ENCODE results near the gene RIPOR3.
"Not testable (repeated sequence)": the region's sequence is repeated elsewhere in the genome, so short reads cannot be mapped to it uniquely, and the experiment has no call there.

The RIPOR3 gene

DNA sequence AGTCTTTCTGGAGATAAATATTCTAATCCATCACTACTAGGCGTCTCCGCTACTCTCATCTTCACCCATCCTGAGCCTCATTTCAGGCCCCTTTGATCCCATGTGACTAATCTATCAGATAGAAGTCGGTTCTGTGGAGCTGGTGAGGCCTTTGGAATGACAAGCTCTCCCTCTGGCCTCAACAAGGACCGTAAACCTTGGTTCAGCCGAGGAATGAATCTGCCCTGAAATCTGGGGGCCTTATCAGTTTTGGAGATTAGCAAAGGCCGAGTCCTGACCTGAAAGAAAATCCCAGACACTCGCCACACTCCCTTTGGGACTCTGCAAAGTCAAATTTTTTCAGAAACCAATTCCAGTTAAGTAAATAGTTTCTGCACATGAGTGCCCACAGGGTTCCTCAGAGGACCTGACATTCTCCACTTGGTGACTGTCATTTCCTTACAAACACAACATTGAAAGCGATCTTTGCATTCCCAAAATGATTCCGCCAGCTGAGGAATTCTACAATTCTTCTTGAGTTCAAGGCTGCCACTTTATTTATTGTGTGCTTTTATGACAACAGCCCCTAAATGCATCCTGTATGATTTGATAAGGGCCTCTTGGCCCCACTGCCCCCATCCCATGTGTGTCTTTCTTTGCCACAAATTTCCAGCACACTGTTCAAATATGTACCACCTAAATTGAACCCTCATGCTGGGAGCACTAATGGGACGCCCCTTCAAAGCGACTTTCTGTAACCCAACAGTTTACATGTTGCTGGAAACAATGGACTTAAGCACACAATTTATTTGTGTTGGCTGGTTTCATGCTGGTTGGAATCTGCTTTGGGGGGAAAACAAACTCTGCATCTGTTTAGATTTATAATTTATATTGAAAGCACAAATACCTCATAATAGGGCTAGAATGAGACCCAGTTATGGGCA lies 10.0 kb upstream of the RIPOR3 start:
- DNase-seq: no peak

DNA sequence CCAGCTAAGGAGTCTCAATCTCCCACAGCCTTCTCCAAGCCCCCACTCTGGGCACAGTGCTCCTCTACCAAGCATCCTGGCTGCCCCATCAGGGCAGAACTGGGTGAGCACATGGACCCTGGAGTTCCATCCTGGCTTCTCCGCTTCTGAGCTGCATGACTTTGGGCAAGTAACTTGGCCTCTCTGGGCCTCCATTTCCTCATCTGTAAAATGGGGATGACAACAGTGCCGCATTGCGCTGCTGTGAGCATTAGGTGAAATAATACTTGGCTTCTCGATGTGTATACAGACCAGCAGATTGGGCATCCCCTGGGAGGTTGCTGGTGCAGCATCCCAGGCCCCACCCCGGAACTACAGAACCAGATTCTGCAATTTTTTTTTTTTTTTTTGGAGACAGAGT lies 8.3 kb upstream of the RIPOR3 start:
- DNase-seq: no peak

DNA sequence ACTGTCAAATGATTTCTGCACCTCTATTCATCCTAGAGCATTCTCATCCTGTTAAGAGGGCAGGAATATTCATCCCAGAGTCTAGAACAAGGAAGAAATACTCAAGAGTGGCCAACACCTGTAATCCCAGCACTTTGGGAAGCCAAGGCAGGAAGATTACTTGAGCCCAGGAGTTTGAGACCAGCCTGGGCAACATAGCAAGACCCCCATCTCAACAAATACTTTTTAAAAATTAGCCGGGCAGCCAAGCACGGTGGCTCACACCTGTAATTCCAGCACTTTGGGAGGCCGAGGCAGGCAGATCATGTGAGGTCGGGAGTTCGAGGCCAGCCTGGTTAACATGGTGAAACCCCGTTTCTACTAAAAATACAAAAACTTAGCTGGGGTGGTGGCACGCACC lies 6.9 kb upstream of the RIPOR3 start:
- DNase-seq: not testable (repeated sequence)

DNA sequence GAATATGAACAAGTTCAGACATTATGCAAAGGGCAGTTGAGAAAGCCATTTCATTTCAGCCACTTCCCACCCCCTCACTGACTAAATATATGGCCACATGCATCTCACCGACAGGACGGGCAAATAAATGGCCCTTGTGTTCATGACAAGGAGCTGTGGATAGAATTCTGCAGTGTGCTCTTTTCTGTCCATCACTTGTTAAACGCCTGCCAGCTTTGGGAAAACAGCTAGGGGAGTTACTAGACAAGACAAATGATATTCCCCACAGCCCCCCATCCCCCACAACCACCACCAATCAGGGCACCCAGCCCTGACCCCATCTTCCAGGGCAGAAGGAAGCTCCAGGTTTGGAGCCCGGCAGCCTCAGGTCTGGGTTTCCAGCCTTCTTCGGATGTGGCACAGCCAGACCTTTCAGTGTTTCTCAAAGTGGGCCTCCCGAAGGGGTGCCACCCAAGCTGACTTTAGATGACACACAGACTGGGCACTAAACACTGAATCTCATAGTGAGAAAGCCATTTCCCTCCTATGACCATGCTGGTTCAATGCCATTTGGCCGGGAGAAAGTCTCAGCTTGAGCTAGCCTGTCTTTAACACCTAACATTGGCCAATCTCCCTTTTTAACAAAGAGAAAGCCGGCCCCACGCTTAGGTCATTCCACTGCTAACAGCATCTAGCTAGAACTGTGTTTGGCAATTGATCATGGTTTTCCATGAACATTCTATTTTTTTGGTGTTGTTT lies 4.0 kb upstream of the RIPOR3 start:
- DNase-seq: no peak

DNA sequence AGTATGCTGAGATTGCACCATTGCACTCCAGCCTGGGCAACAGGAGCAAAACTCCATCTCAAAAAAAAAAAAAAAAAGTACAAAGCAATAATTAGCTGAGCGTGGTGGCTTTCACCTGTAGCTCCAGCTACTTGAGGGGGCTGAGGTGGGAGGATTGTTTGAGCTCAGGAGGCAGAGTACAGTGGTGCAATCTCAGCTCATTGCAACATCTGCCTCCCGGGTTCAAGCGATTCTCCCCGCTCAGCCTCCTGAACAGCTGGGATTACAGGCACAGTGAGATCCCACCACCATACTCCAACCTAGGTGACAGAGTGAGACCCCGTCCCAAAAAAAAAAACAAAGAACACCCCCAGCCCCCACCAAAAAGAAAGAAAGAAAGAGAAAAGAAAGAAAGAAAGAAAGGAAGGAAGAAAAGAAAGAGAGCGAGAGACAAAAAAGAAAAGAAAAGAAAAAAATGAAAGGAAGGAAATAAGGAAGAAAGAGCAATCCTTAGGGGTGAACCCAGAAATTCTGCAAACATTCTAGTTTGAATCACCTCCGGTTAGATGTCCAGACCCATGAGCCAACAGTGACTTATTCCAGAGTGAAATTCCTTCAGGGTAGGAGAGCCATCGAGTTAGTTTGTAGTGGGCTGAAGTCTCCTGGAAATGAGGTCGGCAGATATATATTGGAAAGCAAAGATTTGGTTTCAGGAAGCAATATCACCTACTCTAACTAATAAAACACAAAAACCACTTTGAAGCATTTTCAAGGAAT lies 3.2 kb upstream of the RIPOR3 start:
- no peak for DNase-seq

DNA sequence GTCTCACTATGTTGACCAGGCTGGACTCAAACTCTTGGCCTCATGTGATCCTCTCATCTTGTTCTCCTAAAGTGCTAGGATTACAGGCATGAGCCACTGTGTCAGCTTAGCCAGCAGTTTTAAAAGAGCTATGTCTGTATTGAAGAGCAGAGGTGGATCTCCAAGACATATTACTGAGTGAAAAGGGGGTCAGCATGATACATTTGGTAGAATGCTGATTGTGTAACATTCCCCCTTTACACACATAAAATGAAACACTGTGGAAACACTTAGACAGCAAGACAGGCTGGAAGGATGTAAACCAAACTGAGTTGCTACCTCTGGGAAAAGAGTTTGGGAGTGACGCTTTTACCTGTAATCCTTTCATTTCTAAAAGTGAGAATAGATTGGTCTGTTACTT lies 1.7 kb upstream of the RIPOR3 start:
- DNase-seq: no peak

DNA sequence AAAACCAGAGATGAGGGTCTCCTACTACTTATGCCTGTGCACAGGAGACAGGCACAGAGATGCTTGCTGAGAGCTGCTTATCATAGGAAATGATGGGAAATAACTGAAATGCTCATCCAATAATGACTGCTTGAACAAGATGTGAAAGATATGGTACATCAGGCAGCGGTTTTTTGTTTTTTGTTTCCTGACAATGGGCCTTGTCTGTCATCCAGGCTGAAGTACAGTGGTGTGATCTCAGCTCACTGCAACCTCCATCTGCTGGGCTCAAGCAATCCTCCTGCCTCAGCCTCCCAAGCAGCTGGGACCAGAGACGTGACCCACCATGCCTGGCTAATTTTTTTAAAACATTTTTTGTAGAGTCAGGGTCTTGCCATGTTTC lies 1.2 kb upstream of the RIPOR3 start:
- DNase-seq: no peak

DNA sequence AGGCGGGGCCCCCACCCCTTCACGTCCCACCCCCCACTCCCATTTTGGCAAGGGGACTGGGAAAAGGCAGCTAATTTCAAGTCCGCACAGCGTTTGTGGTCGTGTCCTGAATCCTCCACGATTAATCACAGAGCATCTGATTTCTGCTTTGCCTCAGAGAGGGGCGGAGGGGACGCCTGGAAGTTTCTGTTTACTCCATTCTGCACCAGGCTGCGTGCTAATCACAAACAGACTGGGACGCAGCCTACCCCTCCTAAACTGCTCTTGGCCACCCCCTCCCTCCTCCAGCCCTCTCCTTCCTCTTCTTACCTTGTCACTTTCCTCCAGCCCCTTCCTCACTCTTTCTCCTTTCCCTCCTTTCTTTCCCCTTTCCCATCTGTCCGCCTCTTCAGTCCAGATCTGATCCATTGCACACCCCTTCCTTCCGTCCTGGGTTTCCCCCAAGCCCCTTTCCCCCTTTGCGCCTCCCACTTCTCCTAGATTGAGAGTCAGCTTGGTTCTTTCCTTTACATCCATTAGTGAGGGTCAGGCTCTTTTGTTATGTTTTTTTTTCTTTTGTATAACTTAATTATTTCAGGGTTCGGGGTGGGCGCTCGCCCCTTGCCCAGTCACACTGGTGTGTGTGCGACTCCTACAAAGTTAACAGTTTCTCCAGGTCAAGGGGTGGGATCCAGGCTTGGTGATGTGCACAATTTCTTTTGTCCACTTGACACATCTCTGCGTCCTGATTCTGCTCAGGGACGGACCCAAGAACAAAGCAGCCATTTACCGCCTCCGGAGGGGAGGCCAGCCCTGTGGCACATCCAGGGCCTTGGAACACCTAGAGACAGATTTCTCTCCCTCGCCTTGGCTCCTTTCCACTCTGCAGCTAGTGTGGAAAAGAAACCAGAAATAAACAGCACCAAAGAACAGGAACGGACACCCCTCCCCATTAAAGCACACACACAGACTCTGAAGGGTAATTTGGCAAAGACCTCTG lies 520 bp upstream of the RIPOR3 start:
- DNase-seq: no peak

DNA sequence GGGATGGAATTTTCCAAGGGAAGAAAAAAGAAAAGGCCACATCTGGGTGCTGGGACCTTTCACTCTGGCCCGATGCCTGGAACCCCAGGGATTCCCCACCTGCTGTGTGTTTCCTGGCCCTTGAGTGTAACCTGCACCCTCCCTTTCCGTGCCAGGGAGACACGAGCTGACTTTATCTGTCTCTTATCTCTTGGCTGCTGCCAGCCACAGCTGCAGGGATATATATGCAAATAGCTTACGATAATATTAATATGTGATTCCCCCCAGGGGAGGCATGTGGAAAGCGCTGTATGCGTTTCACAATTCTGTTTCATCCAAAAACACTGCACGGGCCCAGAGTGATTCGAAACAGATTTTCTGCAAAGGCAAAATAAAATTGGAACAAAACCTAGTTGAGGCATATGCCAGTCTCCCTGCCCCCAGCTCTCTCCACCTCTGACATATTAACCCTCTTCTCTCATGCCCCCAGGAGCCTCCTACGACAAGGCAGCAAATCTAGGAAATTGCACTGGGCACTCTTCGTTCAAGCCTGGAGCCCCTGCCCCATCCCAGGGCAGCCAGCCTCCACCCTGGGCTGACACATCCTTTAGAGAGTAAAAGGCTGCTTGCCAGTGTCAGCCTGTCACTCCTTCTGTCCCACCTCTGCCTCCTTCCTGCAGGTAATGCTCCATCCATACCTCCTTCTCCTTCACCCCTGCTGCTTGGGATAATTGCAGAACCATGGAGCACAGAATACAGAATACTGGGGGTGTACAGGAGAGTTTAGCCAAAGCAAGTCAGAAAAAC lies 1.3 kb downstream of the RIPOR3 start:
- no peak for DNase-seq

DNA sequence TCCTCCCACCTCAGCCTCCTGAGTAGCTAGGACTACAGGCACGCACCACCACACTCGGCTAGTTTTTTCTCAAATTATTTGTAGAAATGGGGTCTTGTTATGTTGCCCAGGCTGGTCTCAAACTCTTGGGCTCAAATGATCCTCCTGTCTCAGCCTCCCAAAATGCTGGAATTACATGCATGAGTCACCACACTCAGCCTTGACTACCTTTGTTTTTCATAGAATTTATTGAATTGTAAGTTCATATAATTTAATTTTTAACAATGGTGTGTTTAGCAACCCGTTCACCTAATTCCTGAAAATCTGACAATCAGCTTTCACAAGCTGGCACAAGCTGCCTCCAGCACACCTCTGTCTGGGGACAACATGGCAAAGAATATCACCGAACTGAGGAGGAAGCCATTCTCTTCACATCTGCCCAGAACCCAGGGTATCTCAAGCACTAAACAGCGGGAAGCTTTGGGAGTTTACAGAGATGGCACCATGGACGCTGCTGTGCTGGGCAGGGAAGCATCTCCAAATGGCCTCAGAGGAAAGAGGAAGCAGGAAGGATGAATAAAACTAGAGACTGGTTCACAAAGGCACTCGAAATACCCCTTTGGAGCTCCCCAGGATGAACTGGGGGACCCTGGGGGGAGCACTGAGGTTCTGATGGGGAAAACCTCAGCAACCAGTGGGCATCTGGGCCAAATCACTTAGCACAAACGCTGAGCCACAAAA lies 2.9 kb downstream of the RIPOR3 start:
- DNase-seq: no peak

DNA sequence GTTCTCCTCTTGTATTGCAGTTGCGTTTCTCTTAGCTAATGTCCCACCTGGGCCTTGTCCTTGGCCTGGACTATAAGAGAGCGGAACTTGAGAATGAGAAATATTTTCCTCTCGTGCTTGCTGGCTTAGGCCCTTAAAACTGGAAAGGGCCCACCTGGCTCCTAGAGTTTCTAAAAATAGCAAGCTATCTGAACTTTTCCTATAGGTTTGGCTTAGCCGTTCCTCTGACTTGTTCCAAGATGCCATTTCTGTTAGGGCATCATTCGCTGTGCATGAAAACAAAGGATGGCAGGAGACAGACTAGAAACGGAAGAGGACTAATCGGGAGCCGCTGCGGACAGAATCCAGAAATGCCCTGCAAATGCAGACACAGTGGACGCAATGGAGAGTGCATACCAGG lies 4.5 kb downstream of the RIPOR3 start:
- no peak for DNase-seq

DNA sequence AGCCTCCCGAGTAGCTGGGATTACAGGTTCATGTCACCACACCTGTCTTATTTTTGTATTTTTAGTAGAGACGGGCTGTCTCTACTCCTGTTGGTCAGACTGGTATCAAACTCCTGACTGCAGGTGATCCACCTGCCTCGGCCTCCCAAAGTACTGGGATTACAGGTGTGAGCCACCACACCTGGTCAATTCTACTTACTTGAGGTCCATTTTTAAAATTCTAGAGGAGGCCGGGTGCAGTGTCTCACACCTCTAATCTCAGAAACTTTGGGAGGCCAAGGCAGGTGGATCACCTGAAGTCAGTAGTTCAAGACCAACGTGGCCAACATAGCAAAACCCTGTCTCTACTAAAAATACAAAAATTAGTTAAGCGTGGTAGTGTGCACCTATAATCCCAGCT lies 7.8 kb downstream of the RIPOR3 start:
- no peak for DNase-seq

DNA sequence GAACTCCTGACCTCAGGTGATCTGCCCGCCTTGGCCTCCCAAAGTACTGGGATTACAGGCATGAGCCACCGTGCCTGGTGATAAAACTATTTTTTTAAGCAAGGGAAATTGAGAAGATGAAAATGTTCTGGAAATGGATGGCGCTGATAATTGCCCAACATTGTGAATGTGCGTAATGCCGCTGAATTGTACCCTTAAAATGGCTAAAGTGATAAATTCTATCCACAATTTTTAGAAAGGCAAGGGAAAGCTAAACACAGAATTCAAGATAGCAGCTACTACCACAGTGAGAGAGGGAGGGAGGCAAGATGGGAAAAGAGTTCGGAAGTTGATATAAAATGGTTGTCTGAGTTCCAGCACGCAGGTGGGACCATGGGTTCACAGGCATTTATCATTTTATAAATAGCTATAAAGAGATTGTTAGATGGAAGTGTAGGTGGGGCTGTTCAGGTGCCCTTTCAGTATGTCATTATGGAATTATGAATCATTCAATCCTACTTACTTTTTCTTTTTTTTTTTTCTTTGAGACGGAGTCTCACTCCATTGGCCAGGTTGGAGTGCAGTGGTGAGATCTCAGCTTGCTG lies 8.3 kb downstream of the RIPOR3 start:
- no peak for DNase-seq

DNA sequence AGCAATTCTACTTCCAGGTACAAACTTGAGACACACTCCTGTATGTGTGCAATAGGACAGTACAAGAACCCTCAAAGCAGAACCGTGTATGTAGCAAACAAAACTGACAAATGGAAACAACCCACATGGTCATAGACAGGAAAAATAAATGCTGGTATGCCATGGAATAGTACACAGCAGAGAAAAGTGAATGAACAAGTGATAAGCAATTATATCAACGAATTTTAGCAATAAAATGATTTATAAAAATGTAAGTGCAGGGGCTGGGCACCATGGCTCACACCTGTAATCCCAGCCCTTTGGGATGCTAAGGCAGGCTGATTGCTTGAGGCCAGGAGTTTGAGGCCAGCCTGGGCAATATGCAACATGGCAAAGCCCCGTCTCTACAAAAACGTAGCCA lies 9.3 kb downstream of the RIPOR3 start:
- no peak for DNase-seq

DNA sequence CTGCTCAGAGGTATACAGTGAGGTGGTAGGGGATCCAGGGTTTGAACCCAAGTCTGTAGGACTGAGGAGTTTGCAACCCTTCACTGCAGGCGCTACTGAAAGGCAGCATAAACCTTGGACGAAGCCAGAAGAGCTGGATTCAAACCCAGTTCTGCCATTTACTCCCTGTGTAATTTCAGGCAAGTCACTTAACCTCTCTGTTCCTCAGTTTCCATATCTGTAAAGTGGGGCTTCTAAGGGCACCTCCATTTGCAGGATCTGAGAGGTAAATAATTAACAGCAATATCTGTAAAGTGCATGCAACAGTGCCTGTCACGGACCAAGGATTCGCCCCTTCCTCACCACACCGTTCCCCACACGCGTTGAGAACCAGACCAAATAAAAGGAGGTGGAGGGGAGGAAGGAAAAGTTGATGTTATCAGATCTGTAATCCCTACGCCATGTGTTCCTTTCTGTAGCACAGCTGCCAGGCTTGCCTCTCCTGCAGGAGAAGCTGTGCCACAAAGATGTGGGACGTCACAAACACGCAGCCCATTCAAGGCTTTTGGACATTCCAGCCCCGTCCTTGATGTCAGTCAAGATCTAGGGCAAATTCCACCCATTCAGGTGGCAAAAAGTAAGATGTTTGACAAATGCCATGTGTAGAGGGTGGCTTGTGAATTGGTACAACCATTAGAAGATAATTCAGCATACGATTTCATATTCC lies 9.8 kb downstream of the RIPOR3 start:
- DNase-seq: peak; percentile 36

DNA sequence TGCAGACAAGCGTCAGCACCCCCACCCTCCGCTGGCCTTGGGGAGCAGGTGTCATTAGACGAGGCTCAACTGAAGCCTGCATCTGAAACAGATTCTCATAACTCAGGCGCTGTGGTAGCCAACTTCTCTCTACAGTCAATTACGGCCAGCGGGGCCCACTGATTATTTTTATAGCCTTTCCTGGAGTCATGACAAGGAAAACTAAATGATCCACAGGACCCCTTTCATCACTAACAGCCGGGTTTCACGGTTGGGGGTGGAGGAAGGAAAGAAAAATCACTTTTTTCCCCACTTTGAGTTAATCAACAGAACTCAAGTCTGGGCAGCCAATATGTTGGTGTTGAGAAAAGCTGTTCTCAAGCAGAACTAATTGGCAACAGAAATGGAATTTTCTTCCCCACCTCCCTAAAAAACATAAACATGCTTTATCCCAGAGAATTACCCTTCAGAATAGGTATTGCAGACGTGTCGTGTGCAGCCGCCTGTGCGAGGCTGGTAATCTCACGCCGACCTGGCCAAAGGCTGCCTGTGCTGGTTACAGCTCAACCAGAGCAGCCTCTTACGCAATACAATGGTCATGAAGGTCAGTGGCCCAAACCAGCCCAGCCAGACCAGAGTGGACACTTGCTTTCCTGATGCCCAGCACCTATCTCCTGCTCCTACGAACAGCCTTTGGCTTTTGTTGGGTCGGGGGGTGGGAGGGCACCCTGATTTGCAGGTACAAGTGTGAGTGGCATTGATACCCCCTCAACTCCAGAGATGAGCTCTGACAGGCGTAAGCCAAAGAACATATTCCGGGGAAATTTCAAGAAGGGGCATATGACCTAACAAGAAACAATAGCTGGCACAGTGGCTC lies 11.0 kb downstream of the RIPOR3 start:
- no peak for DNase-seq

DNA sequence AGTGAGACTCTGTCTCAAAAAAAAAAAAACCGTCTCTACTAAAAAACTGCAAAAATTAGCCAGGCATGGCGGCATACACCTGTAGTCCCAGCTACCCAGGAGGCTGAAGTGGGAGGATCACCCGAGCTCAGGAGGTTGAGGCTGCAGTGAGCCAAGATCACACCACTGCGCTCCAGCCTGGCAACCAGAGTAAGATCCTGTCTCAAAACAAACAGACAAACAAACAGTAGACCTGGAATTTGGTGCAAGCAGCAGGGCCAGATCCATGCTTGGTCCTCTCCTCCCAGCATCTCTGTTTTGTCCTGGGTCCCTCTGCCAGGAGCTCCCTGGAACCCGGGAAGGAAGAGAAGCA lies 11.6 kb downstream of the RIPOR3 start:
- DNase-seq: no peak

DNA sequence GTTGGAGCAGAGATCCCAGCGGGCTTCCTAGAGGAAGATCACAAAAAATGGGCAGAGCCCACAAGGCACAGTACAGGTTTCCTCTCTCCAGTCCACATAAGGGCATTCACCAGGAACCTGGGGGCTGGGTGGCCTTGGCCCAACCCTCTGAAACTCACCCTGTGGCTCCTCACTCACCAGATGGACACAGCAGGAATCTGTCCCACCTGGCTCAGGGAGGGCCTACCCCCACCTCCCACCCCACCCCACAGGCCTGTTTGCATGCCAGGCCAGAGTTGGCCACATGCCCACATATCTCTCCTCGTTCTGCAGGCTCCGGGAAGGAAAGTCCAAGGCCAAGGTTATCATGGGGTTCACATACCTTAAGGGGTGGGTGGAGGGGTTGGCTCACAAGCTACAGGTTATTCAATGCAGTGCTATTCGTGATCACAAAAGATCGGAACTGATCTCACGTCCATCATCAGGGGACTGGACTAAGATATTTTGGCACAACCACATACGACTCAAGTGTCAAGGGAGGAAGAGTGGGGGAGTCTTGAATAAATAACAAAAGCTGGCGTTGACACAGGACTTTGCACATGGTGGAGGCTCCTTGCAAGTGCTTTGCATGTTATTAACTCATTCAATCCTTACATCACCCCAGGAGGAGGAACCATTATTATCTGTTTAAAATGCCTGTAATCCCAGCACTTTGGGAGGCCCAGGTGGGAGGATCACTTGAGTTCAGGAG lies 13.0 kb downstream of the RIPOR3 start:
- DNase-seq: no peak

All from NCI-H524 treated with DMSO at 0.1 percent for 48 hours (cell line).